Panc1 (cell line): ENCODE measurements around the gene SORL1-AS1.

ENCODE experiments used
- CTCF ChIP-seq: fragments of 450-650 bp; IDR thresholded peaks from 2 replicates; pipeline ENCODE4 v1.5.1; 2017; ENCODE audit warnings: mild to moderate bottlenecking
- POLR2AphosphoS5 ChIP-seq: IDR thresholded peaks from 2 replicates; pipeline ENCODE4 v1.6.1; 2012; ENCODE audit warnings: mild to moderate bottlenecking, low read depth, low read length, moderate library complexity
- REST ChIP-seq, 2 experiments: IDR thresholded peaks; 2 replicates each; pipeline ENCODE4 v1.6.1; 2011 to 2012; ENCODE audit warnings: low read depth in 2 of 2, control low read depth in 1 of 2, low read length in 1 of 2, mild to moderate bottlenecking in 1 of 2, moderate library complexity in 1 of 2; ENCODE audit not compliant: insufficient read depth in 1 of 2
- SIN3A ChIP-seq: IDR thresholded peaks from 2 replicates; pipeline ENCODE4 v1.6.1; 2012; ENCODE audit warnings: low read depth, mild to moderate bottlenecking, low read length, moderate library complexity, borderline replicate concordance; ENCODE audit not compliant: insufficient read depth

GRCh38 chr11:121421149-121421901, 31.4 kb downstream of the SORL1-AS1 start:
- no peak for TF ChIP-seq CTCF
- no peak for TF ChIP-seq POLR2AphosphoS5
- TF ChIP-seq REST (IDR thresholded peaks at IDR 0.05; ENCODE audit: insufficient read depth in 1 of 2, low read depth in 2 of 2, low read length in 1 of 2) = no peak
- no peak for TF ChIP-seq SIN3A
